ENCODE results near the gene PRKAG1.

PRKAG1 gene

GRCh38 chr12:48981757-48982157 is 36.8 kb downstream of the PRKAG1 start:
- no peak for DNase-seq (ENCODE audit: low read depth)

GRCh38 chr12:48980953-48981756 is 37.4 kb downstream of the PRKAG1 start:
- peak; percentile 32 for DNase-seq (ENCODE audit: low read depth)

GRCh38 chr12:48980389-48980952 is 38.1 kb downstream of the PRKAG1 start:
- no peak for DNase-seq (ENCODE audit: low read depth)

GRCh38 chr12:48979602-48980388 is 38.8 kb downstream of the PRKAG1 start:
- DNase-seq (ENCODE audit: low read depth), result no peak

GRCh38 chr12:48978741-48979601 is 39.6 kb downstream of the PRKAG1 start:
- DNase-seq (ENCODE audit: low read depth), result no peak

- DNase-seq (ENCODE audit: low read depth), result no peak
These were observed 40.3 kb downstream of the PRKAG1 start, which contains the start of gene WNT1 for GRCh38 chr12:48978291-48978740. TSS of gene WNT1 (plus strand) at chr12:48978322. CDS start at chr12:48978651, 329 bp downstream.

- peak; percentile 66 for DNase-seq (ENCODE audit: low read depth)
These were observed 41.0 kb downstream of the PRKAG1 start for GRCh38 chr12:48977290-48978281.

GRCh38 chr12:48973941-48974673 is 44.5 kb downstream of the PRKAG1 start:
- DNase-seq (ENCODE audit: low read depth), result no peak

- no peak for DNase-seq (ENCODE audit: low read depth)
These were observed 45.0 kb downstream of the PRKAG1 start for GRCh38 chr12:48973531-48973930.

- DNase-seq (ENCODE audit: low read depth), result no peak
These were observed 45.6 kb downstream of the PRKAG1 start for GRCh38 chr12:48972952-48973483.

- no peak for DNase-seq (ENCODE audit: low read depth)
These were observed 46.2 kb downstream of the PRKAG1 start for GRCh38 chr12:48972213-48972951.

GRCh38 chr12:48970702-48971334 is 47.8 kb downstream of the PRKAG1 start:
- no peak for DNase-seq (ENCODE audit: low read depth)

GRCh38 chr12:48969833-48970701 is 48.5 kb downstream of the PRKAG1 start:
- peak; percentile 57 for DNase-seq (ENCODE audit: low read depth)

GRCh38 chr12:48969160-48969771 is 49.3 kb downstream of the PRKAG1 start:
- no peak for DNase-seq (ENCODE audit: low read depth)

- DNase-seq (ENCODE audit: low read depth), result no peak
These were observed 50.1 kb downstream of the PRKAG1 start for GRCh38 chr12:48968467-48968866.

GRCh38 chr12:48967991-48968390 is 50.6 kb downstream of the PRKAG1 start:
- no peak for DNase-seq (ENCODE audit: low read depth)

Measured in stimulated activated CD4-positive, alpha-beta T cell treated with anti-CD3 and anti-CD28 coated beads, Interleukin-2, amount 100 ng/mL, for 4 hours (primary cell).